ENCODE results near the gene RERE. TPM values are rescaled to one million over a fixed set of nuclear protein-coding genes. Genes with fewer than 3 reads are reported as not detected.
"Not testable (repeated sequence)": the region's sequence is repeated elsewhere in the genome, so short reads cannot be mapped to it uniquely, and the experiment has no call there.

Gene RERE
- total RNA-seq, 2 experiments from 2014 or later: 45.8 to 57.1 TPM

DNA sequence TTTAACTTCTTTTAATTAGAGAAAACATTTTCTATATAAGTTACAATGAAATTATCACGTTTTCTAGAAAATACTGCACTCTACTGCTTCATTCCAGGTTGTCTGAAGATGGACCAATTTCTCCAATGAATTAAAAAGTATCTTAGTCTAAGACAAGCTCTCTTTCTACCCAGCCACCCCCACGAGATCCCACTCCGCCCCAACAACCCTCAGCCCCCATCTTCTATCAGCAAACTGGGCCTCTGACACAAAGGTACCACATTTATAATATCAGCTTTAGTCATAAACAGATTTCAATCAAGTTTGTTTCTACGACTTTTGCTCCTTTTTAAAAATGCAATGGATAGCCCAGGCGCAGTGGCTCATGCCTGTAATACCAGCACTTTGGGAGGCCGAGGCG is 117.8 kb downstream of the RERE start:
- Mint-ChIP-seq H3K4me3 (no peak overlapping the region), H3K9me3 (no peaks in the 10 kb centered on the region), H3K27ac (no peak overlapping the region), H3K36me3 (ENCODE audit: low read depth) (peaks cover 3% of the 10 kb centered on the region), H3K27me3 (peaks cover 15% of the 10 kb centered on the region), H3K4me1 (ENCODE audit: low read depth) (peaks cover 32% of the 10 kb centered on the region)
- ChIA-PET CTCF (interaction anchor here (3.2 kb wide), 1 partner anchor 26 kb away, joined by 11 read pairs; no protein-coding TSS in a partner anchor), POLR2A (interaction anchor here (1.4 kb wide), 1 partner anchor 9 kb away, joined by 3 read pairs; no protein-coding TSS in a partner anchor)
- ATAC-seq (no peak), DNase-seq (no peak)
- intact Hi-C loops (cut with micrococcal nuclease): no loop called here
- TF ChIP-seq, protein P1, sequence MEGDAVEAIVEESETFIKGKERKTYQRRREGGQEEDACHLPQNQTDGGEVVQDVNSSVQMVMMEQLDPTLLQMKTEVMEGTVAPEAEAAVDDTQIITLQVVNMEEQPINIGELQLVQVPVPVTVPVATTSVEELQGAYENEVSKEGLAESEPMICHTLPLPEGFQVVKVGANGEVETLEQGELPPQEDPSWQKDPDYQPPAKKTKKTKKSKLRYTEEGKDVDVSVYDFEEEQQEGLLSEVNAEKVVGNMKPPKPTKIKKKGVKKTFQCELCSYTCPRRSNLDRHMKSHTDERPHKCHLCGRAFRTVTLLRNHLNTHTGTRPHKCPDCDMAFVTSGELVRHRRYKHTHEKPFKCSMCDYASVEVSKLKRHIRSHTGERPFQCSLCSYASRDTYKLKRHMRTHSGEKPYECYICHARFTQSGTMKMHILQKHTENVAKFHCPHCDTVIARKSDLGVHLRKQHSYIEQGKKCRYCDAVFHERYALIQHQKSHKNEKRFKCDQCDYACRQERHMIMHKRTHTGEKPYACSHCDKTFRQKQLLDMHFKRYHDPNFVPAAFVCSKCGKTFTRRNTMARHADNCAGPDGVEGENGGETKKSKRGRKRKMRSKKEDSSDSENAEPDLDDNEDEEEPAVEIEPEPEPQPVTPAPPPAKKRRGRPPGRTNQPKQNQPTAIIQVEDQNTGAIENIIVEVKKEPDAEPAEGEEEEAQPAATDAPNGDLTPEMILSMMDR (IDR thresholded peaks at IDR 0.05): no peak

DNA sequence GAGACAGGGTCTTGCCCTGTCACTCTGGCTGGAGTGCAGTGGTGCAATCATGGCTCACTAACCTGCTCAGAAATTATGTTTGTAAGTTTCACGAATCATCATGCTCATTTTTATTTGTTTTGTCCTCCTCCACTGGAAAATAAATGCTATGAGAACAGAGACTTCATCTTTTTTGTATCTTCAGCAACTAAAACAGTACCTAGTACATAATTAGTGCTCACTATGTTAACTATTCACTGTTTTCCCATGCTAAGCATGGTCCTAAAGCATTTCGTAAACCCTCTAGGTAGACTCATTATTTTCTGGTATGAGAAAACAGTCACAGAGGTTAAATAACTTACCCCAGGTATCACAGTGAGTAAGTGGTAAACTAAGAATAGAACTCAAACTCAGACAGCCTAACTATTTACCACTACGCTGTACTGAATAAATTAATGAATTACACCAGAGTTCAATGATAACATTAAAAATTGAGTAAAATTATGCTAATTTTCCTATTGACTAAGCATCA is 118.4 kb downstream of the RERE start:
- H3K27ac Mint-ChIP-seq: no peak overlapping the region
- H3K9me3 Mint-ChIP-seq: no peaks in the 10 kb centered on the region
- TF ChIP-seq, protein P1 (IDR thresholded peaks at IDR 0.05): no peak
- peaks cover 10% of the 10 kb centered on the region for H3K27me3 Mint-ChIP-seq
- H3K4me3 Mint-ChIP-seq: no peak overlapping the region
- peaks cover 32% of the 10 kb centered on the region for H3K4me1 Mint-ChIP-seq (ENCODE audit: low read depth)
- peaks cover 3% of the 10 kb centered on the region for H3K36me3 Mint-ChIP-seq (ENCODE audit: low read depth)
- ChIA-PET POLR2A (interaction anchor here (1.1 kb wide), 1 partner anchor 109 kb away, joined by 3 read pairs; no protein-coding TSS in a partner anchor), CTCF (interaction anchor here (1.1 to 3.2 kb wide), 3 partner anchors 27 to 150 kb away, joined by 3 to 11 read pairs (median 6); no protein-coding TSS in a partner anchor)
- intact Hi-C loops (cut with micrococcal nuclease): no loop called here
- DNase-seq (no peak), ATAC-seq (no peak)

DNA sequence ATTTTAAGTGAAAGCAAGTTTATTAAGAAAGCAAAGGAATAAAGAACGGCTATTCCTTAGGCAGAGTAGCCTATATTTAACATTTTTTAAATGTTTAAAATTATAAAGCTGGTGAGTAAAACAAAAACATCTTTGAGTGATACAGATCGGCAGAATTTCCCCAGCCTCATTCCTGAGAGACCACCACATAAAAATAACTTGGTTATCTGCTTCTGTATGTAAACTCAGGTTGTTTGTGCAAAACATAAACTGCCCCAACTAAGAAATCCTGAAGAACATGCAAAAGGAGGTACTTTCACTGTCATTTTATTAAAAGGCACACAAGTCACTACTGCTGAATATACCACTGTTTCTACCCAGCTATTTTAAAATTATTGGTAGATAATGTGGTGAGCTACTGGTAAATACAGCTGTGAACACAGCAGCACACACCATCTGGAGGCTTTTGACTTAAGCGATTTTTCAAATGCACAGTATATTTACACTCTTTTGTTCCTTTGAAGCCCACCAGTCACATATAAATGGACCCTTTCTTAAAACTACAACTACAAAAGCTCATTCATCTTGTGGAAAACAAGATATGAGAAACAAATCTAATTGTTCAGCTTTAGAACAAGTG is 119.3 kb downstream of the RERE start:
- H3K27me3 Mint-ChIP-seq: peaks cover 3% of the 10 kb centered on the region
- peaks cover 3% of the 10 kb centered on the region for H3K36me3 Mint-ChIP-seq (ENCODE audit: low read depth)
- ATAC-seq (no peak), DNase-seq (no peak)
- no peak overlapping the region for H3K4me3 Mint-ChIP-seq
- H3K4me1 Mint-ChIP-seq (ENCODE audit: low read depth): peaks cover 27% of the 10 kb centered on the region
- no peak overlapping the region for H3K27ac Mint-ChIP-seq
- ChIA-PET CTCF (interaction anchor here (0.7 to 1.5 kb wide), 3 partner anchors 27 to 151 kb away, joined by 3 to 6 read pairs (median 3); no protein-coding TSS in a partner anchor), POLR2A (interaction anchor here (0.5 to 1.1 kb wide), 2 partner anchors 108 to 179 kb away, joined by 3 read pairs; no protein-coding TSS in a partner anchor)
- intact Hi-C loops (cut with micrococcal nuclease): no loop called here
- no peaks in the 10 kb centered on the region for H3K9me3 Mint-ChIP-seq
- TF ChIP-seq, protein P1 (IDR thresholded peaks at IDR 0.05): no peak

DNA sequence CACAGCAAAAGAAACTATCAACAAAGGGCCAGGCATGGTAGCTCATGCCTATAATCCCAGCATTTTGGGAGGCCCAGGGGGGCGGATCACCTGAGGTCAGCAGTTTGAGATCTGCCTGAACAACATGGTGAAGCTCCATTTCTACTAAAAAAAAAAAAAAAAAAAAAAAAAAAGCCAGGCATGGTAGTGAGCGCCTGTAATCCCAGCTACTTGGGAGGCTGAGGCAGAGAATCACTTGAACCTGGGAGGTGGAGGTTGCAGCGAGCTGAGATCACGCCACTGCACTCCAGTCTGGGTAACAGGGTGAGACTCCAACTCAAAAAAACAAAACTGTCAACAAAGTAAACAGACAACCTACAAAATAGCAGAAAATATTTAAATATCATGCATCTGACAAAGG is 122.0 kb downstream of the RERE start:
- DNase-seq; H3K27me3 Mint-ChIP-seq; H3K4me3 Mint-ChIP-seq; H3K9me3 Mint-ChIP-seq; H3K4me1 Mint-ChIP-seq (ENCODE audit: low read depth); ATAC-seq; POLR2A ChIA-PET; H3K36me3 Mint-ChIP-seq (ENCODE audit: low read depth); intact Hi-C loops (cut with micrococcal nuclease); H3K27ac Mint-ChIP-seq: not testable (repeated sequence)
- CTCF ChIA-PET: interaction anchor here (0.7 to 1.4 kb wide), 4 partner anchors 8 to 134 kb away, joined by 3 to 4 read pairs (median 3); no protein-coding TSS in a partner anchor

DNA sequence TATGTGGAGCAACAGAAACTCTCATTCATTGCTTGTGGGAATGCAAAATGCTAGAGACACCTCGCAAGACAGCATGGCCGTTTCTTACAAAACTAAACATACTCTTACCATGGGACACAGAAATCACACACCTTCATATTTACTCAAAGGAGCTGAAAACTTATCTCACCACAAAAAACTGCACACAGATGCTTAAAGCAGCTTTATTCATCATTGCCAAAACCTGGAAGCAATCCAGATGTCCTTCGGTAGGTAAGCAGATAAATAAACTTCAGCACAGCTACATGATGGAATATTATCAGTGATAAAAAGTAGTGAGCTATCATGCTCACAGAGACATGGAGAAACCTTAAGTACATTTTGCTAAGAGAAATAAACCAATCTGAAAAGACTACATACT is 124.3 kb downstream of the RERE start:
- POLR2A ChIA-PET: interaction anchor here (0.6 to 1.0 kb wide), 2 partner anchors 9 to 294 kb away, joined by 3 read pairs; no protein-coding TSS in a partner anchor

More for the DNA sequence above, 124.3 kb downstream of the RERE start:
- intact Hi-C loops (cut with micrococcal nuclease): no loop called here
- DNase-seq: no peak
- Mint-ChIP-seq H3K9me3 (no peaks in the 10 kb centered on the region), H3K4me3 (no peak overlapping the region), H3K27ac (no peak overlapping the region), H3K4me1 (ENCODE audit: low read depth) (peaks cover 13% of the 10 kb centered on the region), H3K27me3 (no peaks in the 10 kb centered on the region), H3K36me3 (ENCODE audit: low read depth) (peaks cover 4% of the 10 kb centered on the region)
- TF ChIP-seq, protein P1 (IDR thresholded peaks at IDR 0.05): no peak
- no peak for ATAC-seq
- CTCF ChIA-PET: interaction anchor here (2.0 kb wide), 1 partner anchor 132 kb away, joined by 4 read pairs; no protein-coding TSS in a partner anchor
